ENCODE results near the gene PLCL1. TPM values are rescaled to one million over a fixed set of nuclear protein-coding genes. Genes with fewer than 3 reads are reported as not detected.

The PLCL1 gene
- total RNA-seq, 1 experiment from 2014 or later, result 0.07 TPM

DNA sequence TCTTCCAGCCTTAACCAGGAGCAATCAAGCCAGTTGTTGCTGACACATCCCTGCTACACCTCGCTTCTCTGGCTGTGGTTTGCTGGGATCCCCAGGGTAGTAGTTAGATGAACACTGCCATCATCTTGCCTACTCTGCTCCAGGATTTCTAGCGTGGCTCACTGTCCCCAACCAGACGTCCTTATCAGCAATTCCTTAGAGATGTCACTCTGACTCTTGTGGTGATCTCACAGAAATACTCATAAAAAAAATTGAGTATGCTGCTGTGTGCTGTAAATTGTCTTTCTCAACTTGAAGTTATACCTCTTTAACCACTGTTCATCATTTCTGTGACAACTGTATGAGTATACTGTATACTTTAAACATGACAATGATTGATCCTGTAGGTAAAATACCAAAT, 63.2 kb downstream of the PLCL1 start:
- ChIA-PET CTCF (no interaction called here), POLR2A (no interaction called here)
- 0 out of 2 replicates have a peak, but pooled peaks cover 9% of the 10 kb centered on the region for H3K4me1 Mint-ChIP-seq
- H3K36me3 Mint-ChIP-seq, result no peaks in the 10 kb centered on the region
- H3K9me3 Mint-ChIP-seq, result no peaks in the 10 kb centered on the region
- H3K27me3 Mint-ChIP-seq (ENCODE audit: low read depth), result no peaks in the 10 kb centered on the region
- ATAC-seq (0 out of 2 replicates have a peak, but pooled peaks have one; percentile 22), DNase-seq (ENCODE audit: low spot score) (no peak)
- TF ChIP-seq, protein P1, sequence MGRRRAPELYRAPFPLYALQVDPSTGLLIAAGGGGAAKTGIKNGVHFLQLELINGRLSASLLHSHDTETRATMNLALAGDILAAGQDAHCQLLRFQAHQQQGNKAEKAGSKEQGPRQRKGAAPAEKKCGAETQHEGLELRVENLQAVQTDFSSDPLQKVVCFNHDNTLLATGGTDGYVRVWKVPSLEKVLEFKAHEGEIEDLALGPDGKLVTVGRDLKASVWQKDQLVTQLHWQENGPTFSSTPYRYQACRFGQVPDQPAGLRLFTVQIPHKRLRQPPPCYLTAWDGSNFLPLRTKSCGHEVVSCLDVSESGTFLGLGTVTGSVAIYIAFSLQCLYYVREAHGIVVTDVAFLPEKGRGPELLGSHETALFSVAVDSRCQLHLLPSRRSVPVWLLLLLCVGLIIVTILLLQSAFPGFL (CRISPR knock-in tag; IDR thresholded peaks at IDR 0.05; ENCODE audit: borderline replicate concordance), result no peak
- TF ChIP-seq, protein P2, sequence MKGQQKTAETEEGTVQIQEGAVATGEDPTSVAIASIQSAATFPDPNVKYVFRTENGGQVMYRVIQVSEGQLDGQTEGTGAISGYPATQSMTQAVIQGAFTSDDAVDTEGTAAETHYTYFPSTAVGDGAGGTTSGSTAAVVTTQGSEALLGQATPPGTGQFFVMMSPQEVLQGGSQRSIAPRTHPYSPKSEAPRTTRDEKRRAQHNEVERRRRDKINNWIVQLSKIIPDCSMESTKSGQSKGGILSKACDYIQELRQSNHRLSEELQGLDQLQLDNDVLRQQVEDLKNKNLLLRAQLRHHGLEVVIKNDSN (CRISPR knock-in tag; IDR thresholded peaks at IDR 0.05), result no peak
- TF ChIP-seq SOX15 (CRISPR knock-in tag; IDR thresholded peaks at IDR 0.05) (no peak), ZNF263 (CRISPR knock-in tag; IDR thresholded peaks at IDR 0.05; ENCODE audit: low read depth) (no peak), EMX1 (CRISPR knock-in tag; IDR thresholded peaks at IDR 0.05) (no peak), ELF4 (CRISPR knock-in tag; IDR thresholded peaks at IDR 0.05; ENCODE audit: low read depth) (no peak), ZNF219 (CRISPR knock-in tag; IDR thresholded peaks at IDR 0.05; ENCODE audit: borderline replicate concordance) (no peak), KAT7 (CRISPR knock-in tag; IDR thresholded peaks at IDR 0.05; ENCODE audit: borderline replicate concordance) (no peak), GTF2I (CRISPR knock-in tag; conservative IDR thresholded peaks at IDR 0.05) (no peak), ZNF121 (CRISPR knock-in tag; IDR thresholded peaks at IDR 0.05) (no peak), TCF7 (CRISPR knock-in tag; IDR thresholded peaks at IDR 0.05; ENCODE audit: low read depth) (no peak), TP53 (CRISPR knock-in tag; IDR thresholded peaks at IDR 0.05) (no peak), SP1 (CRISPR knock-in tag; conservative IDR thresholded peaks at IDR 0.05) (no peak)
- TF ChIP-seq, protein P3, sequence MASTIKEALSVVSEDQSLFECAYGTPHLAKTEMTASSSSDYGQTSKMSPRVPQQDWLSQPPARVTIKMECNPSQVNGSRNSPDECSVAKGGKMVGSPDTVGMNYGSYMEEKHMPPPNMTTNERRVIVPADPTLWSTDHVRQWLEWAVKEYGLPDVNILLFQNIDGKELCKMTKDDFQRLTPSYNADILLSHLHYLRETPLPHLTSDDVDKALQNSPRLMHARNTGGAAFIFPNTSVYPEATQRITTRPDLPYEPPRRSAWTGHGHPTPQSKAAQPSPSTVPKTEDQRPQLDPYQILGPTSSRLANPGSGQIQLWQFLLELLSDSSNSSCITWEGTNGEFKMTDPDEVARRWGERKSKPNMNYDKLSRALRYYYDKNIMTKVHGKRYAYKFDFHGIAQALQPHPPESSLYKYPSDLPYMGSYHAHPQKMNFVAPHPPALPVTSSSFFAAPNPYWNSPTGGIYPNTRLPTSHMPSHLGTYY (CRISPR knock-in tag; IDR thresholded peaks at IDR 0.05), result no peak
- TF ChIP-seq, protein P4, sequence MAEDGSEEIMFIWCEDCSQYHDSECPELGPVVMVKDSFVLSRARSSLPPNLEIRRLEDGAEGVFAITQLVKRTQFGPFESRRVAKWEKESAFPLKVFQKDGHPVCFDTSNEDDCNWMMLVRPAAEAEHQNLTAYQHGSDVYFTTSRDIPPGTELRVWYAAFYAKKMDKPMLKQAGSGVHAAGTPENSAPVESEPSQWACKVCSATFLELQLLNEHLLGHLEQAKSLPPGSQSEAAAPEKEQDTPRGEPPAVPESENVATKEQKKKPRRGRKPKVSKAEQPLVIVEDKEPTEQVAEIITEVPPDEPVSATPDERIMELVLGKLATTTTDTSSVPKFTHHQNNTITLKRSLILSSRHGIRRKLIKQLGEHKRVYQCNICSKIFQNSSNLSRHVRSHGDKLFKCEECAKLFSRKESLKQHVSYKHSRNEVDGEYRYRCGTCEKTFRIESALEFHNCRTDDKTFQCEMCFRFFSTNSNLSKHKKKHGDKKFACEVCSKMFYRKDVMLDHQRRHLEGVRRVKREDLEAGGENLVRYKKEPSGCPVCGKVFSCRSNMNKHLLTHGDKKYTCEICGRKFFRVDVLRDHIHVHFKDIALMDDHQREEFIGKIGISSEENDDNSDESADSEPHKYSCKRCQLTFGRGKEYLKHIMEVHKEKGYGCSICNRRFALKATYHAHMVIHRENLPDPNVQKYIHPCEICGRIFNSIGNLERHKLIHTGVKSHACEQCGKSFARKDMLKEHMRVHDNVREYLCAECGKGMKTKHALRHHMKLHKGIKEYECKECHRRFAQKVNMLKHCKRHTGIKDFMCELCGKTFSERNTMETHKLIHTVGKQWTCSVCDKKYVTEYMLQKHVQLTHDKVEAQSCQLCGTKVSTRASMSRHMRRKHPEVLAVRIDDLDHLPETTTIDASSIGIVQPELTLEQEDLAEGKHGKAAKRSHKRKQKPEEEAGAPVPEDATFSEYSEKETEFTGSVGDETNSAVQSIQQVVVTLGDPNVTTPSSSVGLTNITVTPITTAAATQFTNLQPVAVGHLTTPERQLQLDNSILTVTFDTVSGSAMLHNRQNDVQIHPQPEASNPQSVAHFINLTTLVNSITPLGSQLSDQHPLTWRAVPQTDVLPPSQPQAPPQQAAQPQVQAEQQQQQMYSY (CRISPR knock-in tag; IDR thresholded peaks at IDR 0.05), result no peak
- TF ChIP-seq, protein P5, sequence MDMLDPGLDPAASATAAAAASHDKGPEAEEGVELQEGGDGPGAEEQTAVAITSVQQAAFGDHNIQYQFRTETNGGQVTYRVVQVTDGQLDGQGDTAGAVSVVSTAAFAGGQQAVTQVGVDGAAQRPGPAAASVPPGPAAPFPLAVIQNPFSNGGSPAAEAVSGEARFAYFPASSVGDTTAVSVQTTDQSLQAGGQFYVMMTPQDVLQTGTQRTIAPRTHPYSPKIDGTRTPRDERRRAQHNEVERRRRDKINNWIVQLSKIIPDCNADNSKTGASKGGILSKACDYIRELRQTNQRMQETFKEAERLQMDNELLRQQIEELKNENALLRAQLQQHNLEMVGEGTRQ (CRISPR knock-in tag; IDR thresholded peaks at IDR 0.05), result no peak
- TF ChIP-seq, protein P6, sequence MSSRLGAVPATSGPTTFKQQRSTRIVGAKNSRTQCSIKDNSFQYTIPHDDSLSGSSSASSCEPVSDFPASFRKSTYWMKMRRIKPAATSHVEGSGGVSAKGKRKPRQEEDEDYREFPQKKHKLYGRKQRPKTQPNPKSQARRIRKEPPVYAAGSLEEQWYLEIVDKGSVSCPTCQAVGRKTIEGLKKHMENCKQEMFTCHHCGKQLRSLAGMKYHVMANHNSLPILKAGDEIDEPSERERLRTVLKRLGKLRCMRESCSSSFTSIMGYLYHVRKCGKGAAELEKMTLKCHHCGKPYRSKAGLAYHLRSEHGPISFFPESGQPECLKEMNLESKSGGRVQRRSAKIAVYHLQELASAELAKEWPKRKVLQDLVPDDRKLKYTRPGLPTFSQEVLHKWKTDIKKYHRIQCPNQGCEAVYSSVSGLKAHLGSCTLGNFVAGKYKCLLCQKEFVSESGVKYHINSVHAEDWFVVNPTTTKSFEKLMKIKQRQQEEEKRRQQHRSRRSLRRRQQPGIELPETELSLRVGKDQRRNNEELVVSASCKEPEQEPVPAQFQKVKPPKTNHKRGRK (CRISPR knock-in tag; IDR thresholded peaks at IDR 0.05; ENCODE audit: borderline replicate concordance), result no peak
- TF ChIP-seq, protein P7, sequence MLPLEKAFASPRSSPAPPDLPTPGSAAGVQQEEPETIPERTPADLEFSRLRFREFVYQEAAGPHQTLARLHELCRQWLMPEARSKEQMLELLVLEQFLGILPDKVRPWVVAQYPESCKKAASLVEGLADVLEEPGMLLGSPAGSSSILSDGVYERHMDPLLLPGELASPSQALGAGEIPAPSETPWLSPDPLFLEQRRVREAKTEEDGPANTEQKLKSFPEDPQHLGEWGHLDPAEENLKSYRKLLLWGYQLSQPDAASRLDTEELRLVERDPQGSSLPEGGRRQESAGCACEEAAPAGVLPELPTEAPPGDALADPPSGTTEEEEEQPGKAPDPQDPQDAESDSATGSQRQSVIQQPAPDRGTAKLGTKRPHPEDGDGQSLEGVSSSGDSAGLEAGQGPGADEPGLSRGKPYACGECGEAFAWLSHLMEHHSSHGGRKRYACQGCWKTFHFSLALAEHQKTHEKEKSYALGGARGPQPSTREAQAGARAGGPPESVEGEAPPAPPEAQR (CRISPR knock-in tag; IDR thresholded peaks at IDR 0.05), result no peak
- no peak overlapping the region for H3K4me3 Mint-ChIP-seq
- no peak overlapping the region for H3K27ac Mint-ChIP-seq

Data from WTC11 (cell line).